ENCODE data around the gene SND1.
A peak's percentile ranks its signal among the peaks of the same experiment; 100 is the strongest.
"Not testable (repeated sequence)": the region's sequence is repeated elsewhere in the genome, so short reads cannot be mapped to it uniquely, and the experiment has no call there.

SND1 gene

DNA sequence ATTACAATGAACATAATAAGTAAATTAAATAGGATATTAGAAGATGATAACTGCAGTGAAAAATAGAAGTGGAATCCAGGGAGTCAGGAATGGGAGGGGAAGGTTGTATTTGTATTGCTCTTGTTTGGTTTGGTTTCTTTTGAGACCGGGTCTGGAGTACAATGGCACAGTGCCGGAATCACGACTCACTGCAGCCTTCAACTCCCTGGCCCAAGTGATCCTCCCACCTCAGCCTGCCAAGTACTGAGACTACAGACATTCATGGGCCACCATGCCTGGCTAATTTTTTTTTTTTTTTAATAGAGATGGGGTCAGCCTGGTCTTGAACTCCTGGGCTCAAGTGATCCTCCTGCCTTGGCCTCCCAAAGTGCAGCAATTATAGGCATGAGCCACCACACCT lies 439.1 kb downstream of the SND1 start:
- no peak for DNase-seq

DNA sequence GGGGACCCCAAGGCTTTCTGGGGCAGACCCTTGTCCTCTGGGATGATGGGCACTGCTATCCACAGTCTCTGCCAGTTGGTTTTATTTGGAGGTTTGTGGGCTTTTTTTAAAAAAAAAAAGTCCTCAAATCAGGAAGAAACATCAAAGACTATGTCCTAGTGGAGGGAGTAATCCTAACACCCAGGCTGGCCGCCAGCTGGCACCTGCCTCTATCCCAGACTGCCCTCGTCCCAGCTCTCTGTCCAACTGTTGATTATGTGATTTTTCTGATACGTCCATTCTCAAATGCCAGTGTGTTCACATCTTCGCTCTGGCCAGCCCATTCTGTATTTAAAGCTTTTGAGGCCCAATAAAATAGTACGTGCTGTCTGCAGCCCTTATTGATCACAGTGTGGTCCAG lies 440.2 kb downstream of the SND1 start:
- DNase-seq, result no peak

DNA sequence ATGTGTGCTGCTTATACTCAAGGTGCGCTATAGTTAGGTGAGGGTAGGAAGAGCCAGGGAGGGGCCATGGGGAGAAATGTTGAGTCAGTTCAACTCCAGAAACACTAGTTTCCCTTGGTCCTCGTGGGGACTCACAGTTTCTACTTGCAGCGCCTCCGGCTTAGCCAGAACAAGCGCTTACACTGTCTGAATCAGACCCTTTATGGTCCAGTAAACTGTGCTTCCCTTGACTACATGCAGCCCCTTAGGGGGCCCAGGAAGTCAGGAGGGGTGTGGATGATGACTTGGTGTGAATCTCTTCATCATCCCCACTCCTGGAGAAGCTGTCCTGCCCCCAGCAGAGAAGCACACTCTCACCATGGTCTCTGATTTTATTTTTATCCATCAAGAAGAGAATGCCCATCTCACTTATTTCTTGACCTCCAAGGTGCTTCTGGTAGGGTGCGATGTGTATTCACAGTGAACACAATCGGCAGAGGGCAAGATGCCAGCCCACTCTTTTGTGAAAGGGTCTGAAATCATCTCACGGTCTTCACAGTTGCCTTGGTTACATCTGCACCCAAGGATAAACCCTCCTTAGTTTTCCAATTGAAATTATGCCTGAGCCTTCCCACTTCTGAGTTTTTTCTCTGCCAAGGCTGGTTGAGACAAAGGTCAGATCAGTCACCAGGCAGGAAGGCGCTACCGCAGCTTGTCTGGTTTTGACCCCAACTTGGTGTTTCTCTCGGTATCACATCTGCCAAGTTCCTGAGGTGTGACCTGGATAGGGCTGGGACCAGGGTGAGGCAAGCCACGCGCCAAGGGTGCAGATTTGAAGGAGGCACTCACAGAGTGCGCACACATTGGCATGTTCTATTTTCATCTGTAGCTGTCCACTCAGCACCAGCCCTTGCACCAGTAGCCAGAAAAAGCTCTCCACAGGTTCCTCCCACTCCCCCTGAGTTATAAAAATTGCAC lies 441.9 kb downstream of the SND1 start:
- DNase-seq, result no peak

DNA sequence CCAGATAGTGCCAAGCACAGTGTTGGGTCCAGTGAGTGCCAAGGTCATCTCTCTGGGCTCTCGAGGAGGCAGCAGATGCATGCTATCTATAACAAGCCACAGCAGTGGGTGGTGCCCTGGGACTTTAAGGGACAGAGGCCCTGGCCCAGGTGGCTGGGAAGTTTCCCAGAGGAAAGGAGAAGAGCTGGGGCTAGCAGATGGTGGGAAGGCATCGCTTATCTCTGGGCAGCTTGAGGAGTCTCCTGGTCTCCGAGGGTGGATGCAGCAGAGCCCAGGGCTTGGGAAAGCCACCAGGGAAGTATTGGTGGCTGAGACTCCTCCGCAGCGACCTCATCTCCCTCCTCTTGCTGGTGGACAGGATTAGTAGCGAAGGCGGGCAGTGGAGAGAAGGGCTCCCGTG lies 442.7 kb downstream of the SND1 start:
- DNase-seq, result no peak

DNA sequence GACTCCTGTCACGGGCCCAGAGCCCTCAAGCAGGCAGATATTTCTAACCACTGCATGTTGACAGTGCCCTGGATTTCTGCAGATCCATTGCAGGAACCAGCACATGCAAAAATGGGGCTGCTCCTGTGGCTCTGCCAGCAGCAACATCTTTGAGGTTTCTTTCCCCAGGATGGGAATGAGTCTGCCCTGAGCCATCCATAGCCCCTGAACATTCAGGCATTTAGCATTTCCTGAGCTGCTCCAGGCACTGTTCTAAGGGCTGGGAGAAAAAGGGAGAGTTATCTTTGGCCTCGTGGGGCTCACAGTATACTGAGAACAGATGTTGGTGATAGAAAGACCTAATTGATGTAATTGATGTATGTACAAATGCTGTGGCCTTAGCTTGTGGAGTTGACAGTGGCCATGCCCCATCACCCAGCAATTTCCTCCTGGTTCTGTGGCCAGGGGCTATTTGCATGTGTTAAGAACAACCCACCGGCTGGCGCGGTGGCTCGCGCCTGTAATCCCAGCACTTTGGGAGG lies 445.3 kb downstream of the SND1 start:
- no peak for DNase-seq

DNA sequence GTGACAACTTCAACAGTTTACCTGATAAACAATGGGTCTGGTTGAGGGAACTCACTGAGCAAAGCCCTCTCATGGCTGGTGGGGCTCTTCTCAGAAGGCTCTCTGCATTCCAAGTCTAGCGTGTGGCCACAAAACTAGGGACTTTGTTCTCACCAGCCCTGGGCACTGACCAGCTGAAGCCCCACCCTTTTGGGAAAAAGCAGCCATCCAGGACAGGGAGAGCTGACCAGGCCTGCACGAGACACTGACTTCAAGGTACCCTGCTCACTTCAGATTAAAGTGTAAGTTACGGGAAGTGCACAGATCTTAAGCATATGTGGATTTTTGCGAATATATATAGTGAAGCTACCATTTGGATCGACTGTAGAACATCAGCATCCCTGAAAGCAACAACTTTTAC lies 446.6 kb downstream of the SND1 start:
- DNase-seq, result no peak

DNA sequence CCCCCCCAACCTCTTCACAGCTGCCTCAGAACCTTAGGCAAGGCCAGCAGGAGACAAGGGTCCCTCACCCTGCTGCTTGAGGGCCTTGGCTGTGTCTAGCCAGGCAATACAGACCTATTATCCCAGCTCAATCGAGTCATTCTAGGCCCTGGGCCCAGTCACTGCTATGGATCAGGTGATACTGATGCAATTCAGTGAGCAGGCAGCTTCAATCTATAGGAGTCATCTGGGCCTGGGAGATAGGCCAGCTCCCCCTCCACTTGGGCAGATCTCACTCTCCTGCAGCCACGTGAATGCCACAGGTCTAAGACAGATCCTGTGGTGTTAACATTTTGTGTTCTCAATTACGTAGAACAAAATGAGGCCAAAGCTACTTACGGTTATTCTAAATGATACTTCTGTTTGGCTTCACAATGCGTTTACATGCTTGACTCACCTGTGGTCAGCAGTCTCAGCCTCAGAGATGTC lies 447.2 kb downstream of the SND1 start:
- no peak for DNase-seq

DNA sequence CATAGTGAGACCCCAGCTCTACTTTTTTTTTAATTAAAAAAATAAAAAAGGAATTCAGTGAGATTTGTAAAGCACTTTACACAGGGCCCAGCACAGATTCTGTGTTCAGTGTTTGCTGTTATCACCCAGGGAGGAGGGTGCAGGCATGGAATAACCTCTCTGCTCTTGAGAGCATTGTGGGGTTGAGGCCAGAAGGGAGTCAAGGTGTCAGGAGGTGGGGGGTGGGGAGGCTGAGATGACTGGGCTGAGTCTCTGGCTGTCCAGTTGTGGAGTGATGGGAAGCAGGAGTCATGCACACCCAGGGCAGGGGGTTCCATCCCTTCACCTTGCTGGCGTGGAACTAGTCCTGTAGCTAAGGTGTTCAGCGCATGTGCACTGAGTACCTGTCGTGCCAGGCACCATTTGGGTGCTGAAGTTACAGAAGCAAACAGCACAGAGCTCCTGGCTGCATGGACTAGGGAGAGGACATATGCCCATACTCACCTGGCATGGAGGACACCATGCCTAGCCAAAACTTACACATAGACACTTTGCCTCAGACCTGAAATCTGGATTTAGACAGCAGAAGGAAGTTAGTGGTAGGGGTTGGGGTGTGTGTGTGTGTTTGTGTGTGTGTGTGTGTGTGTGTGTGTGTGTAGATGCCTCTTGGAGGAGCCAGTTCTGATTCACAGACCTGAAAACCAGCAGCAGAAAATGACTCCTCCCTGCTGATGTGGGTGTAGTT lies 448.4 kb downstream of the SND1 start:
- DNase-seq, result no peak

DNA sequence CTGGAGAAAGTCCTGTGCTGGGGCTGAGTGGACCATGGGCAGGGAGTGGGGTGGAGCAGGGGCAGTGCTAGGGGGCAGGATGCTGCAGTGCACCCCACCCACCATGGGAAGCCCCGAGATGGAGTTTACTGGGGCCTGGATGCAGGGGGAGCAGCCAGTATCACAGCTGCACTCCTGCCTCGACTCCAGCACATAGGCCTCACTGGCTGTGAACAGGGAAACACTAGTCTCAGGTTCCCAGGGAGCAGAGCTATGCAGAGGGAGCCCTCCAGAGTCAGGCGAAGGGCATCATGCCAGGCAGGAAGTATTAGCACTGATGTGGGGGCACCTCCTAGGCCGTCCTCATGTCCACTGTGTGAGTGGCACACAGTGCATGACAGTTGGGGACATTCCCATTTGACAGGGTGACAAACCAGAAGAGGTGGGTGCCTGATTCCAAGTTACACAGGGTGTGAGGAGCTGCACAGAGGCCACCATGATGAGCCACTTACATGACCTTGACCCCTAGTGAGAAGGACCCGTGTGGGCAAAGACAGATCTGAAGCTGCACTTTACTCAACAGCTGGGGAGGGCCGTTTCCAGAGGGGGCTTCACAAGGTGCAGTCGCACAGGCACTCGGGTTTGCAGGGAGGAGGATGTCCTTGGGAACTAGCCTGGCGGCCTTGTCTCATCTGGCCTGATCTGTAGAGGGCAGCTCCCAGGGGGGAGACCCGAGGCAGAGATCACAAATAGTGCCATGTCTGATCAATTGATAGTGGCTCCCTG lies 449.1 kb downstream of the SND1 start:
- DNase-seq, result no peak

DNA sequence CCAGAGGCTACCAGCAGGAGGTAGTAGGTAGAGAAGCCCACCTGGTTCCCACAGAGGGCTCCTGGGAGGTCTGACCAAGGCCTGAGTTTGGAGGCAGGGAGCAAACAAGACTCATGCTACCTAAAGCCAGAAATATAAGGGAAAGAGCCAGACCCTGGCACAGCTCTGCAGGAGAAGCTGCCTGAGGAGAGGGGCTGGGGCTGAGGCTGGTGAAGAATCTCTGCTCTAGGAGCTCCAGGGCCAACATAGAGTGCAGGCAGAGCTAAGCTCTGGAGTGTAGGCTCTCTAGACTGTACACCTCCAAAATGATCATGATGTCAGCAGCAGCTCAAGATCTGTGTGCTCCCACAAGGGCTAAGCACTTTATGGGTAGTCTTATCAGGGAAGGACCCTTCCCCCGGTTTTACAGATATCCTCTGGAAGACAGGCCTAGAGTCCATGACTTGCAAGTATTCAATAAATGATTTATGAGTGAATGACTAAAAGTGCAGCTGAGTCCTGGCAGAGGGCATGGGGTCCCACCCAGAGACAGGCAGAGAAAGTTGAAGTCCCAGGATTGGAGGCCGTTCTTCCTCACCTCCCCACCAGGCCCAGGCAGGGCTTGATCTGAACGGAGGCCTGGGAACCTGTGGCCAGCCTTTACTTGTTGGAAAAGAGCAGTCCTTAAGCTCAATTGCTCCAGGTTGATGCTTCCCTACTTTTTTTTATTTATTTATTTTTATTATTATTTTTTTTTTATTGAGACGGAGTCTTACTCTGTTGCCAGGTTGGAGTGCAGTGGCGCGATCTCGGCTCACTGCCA lies 450.7 kb downstream of the SND1 start:
- no peak for DNase-seq

DNA sequence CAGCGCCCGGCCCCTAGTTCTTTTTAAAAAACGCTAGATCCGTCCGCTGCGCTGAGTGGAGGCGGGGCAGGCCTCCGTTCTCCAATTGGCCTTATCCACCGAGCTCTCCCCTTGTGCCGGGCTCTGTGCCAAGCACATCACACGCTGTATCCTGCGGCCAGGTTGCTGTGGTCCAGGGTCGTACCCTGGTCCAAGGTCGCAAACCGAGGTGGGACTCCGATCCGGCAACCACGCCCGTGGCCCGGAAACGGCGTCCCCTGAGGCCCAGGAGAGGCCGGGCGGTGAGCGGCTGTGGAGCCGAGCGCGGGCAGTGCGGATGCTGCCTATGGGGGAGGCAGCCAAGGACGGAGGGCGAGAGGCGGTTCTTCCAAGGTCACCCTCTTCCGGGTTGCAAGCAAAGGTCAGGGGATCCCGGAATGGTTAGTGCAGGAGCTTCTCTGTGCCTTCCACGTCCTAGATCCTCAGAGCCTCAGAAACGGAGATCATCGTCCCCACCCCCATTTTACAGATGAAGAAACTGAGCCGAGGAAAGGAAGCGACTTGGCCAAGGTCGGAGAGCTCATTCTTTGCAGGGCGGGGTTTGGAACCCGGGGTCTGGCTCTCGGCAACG lies 451.6 kb downstream of the SND1 start:
- DNase-seq, result peak; percentile 34

DNA sequence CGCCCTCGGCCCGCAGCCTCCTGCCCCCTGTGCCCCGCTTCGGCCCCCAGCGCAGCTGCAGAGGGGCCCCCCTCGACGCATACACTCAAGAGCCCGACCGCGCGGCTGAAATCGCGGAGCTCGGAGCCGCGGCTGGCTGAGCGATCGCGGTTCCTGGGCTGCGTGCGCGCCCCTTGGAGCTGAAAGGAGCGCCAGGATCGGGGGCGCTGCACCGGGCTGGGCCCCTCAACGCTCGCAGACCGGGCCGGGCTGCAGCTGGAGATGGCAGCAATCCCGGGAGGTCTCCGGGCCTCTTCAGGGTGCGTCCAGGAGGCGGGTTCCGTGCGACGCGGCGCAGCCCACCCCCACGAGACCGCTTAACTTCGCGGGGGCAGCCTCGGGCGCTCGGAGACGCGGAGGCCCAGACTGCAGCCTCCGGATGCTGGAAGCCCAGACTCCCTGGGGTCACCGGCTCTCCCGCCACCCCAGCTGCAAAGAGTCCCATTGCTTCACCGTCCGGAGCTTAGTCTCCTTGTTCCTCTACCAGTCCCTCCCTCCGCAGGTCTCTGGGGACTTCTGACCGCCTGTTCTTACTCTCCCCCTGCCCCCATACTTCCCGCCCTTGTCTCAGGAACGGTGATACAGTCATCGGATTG lies 452.2 kb downstream of the SND1 start:
- no peak for DNase-seq

DNA sequence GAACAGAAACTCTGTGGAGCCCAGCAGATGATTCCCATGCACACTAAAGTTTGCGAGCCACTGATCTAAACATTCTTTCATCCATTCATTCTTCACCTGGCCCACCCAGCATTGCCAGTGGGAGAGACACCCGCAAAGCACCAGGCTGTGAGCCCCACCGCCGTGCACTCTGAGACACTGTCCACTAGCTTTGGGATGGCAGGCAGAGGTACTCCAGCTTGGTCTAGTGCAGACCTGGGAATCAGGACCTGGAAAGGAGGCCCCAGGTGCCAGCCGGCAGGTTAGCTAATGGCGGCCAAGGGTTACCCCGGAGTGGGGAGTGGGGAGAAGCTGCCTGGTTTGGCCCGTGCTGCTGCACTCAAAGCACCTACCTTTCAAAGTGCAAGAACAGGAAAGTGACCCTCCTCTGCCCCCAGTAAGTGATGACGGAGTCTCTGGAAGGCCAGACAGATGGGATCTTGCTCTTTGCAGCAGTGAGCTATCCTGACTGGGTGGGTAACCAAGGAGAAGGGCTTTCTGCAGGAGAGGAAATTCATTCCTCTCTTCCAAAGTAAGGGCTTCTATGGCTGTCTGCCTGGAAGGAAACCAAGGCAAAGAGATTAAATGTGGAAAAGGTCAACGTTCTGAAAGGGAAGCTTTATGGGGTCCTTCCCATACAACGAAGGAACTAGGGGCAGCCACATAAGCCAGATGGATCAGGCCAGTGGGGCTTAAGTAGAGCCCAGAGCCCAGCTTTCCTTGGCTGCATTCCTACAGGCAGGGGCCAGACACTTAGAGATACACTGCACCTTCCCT lies 453.4 kb downstream of the SND1 start:
- DNase-seq, result no peak

DNA sequence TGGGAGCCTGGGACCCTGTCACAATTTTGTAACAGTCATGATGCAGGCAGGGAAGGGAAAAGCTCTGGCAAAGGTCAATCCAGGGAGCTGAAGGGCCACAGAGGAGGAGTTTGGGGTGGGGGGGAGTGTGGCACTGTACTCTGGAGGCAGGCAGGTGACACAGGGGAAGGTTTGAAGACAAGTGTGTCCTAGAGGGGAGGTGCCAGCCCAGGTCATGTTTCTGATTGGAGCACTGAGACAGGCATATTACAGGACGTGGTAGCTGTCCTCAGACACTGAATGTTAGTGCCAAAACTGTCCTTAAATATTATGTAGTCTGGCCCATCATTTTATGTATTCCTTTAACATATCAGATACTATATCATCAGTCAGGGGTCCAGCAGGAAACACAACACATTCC lies 454.8 kb downstream of the SND1 start:
- no peak for DNase-seq

DNA sequence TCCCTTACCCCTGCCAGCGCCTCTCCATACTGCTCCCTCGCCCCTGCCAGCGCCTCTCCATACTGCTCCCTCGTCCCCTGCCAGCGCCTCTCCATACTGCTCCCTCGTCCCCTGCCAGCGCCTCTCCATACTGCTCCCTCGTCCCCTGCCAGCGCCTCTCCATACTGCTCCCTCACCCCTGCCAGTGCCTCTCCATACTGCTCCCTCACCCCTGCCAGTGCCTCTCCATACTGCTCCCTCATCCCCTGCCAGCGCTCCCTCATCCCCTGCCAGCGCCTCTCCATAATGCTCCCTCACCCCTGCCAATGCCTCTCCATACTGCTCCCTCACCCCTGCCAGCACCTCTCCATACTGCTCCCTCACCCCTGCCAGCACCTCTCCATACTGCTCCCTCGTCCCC lies 455.5 kb downstream of the SND1 start:
- not testable (repeated sequence) for DNase-seq

DNA sequence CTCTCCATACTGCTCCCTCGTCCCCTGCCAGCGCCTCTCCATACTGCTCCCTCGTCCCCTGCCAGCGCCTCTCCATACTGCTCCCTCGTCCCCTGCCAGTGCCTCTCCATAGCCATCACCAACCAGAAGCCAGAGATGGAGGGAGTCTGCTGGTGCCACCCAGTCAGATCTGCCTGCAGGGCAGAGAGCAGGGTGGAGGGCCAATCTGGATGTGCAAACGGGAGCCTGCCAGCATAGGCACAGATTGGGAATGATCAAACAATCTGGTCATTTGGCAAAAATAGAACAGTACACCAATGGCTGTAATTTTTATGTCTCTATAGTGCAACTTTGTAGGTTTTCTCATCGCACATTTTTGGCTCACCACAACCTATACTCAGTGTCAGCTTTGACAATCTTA lies 456.1 kb downstream of the SND1 start:
- no peak for DNase-seq

DNA sequence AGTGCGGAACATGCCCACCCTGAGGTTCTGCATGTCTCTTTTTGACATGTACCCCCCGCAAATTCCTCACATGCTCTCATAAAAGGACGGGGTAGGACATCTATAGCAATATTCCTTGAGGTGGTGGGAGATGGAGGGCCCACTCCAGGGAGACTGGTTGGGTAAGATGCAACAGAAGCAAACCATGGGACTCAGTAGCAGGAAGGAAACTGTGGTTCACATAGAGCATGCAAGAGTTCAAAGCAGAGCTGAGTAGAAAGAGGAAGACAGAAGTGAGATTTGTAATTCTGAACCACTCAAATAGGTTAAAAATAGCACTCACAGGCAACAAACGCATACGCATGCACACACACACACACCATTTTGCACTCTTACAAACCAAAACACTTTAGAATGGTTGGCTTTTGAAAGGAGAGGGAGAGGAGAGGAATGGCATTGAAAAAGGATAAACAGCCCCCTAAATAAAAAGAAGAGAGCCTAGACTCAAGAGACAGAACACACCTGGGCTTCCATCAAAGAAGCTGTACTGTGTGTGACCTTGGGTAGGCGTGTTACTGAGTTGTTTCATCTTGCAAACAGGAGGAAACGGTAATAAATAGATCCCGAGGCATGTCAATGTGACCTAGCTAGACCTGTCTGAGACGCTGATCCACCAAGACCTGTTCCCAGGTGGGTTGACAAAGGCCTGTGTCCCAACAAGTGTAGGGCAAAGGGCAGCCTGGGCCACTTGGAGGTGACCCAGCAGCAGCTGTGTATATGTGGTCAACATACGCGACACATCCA lies 456.8 kb downstream of the SND1 start:
- DNase-seq, result no peak

DNA sequence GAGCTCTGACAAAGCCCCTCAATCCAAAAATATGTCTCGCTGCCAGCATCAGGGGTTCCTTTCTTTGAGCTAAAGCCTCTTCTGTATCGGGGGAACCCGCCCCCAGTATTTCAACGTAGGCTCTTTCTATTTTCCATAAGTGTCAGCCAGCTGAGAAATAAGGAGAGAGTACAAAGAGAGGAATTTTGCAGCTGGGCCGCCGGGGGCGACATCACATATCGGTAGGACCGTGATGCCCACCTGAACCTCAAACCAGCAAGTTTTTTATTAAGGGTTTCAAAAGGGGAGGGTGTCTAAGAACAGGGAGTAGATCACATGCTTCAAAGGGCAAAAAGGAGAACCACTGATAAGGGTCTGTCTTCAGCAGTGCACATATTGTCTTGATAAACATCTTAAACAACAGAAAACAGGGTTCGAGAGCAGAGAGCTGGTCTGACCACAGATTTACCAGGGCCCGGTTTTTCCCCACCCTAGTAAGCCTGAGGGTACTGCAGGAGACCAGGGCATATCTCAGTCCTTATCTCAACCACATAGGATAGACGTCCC lies 457.5 kb downstream of the SND1 start:
- not testable (repeated sequence) for DNase-seq
